Right hindlimb (tissue), 1 donor: Measurements from ENCODE around the gene RGS13.
"Not testable (repeated sequence)": the region's sequence is repeated elsewhere in the genome, so short reads cannot be mapped to it uniquely, and the experiment has no call there.

Source experiments
- DNase-seq: peaks from one replicate; pipeline ENCODE4 v3.0.0-alpha.2; 2018

The RGS13 gene

DNA sequence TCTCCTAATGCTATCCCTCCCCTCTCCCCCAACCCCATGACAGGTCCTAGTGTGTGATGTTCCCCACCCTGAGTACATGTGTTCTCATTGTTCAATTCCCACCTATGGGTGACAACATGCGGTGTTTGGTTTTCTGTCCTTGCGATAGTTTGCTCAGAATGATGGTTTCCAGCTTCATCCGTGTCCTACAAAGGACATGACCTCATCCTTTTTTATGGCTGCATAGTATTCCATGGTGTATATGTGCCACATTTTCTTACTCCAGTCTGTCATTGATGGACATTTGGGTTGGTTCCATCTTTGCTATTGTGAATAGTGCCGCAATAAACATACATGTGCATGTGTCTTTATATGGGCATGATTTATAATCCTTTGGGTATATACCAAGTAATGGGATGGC, 47.1 kb downstream of the RGS13 start:
- not testable (repeated sequence) for DNase-seq

DNA sequence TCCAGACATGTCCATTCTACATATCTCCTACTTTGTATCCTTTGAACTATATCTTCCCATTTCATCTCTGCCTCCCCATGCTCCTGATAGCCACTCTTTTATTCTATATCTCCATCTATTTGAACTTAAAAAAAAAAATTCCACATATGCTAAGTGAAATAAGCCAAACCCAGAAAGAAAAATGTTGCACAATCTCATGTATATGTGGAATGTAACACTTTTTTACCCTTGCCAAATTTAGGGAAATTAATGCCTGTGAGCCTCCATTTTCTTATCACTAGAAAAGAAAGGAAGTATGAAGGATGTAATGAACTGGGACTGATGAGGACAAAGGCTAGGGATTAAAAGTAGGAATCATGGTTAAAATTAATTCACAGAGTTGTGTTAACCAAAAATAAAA, 53.5 kb downstream of the RGS13 start:
- no peak for DNase-seq

DNA sequence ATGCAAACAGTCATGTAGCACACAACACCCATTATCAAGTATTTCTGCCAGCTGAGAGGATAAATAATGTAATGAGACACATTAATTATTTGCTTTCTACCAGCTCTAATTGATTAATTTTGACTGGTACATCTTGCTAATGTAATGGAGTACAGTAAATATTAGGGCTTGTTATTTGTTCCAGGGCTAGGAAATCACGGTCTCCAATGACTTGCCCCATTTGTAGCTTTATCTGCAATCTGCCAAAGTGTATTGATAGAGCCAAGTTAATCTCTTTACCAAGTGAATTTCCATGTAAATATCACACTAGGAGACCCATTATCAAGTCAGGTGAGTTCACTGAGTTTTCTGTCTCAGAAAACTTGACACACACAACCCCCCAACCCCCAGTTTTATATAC, 55.1 kb downstream of the RGS13 start:
- DNase-seq = no peak

DNA sequence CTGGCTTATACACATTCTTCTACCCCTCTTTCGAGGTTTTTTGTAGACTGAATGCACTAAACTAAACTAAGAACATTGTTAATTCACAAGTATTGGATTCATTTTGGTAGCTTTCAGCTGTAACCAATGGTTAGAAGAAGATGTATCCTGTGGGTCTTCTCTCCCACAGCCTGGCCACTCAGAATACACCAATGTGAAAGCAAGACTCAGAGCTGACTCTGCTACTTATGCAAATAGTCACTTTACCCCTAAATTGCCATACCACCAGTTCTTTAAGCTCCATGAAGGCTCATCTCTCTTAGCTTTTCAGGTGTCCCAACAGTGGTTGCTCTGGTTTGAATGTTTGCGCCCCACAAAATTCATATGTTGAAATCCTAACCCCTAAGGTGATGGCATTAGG, 60.1 kb downstream of the RGS13 start:
- no peak for DNase-seq

DNA sequence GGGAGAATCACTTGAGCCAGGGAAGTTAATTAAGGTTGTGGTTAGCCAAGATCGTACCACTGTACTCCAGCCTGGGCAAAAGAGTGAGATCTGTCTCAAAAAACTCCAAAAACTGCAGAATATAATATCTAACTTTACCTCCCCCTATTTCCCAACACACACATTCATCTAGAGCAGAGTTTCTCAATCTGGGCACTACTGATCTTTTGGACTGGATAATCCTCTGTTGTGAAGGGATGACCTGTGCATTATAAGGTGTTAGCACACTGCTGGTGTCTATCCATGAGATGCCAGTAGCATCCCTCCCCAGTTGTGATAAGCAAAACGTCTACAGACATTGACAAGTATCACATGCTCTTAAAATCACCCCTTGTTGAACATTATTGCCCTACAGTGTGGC, 61.8 kb downstream of the RGS13 start:
- DNase-seq = no peak

DNA sequence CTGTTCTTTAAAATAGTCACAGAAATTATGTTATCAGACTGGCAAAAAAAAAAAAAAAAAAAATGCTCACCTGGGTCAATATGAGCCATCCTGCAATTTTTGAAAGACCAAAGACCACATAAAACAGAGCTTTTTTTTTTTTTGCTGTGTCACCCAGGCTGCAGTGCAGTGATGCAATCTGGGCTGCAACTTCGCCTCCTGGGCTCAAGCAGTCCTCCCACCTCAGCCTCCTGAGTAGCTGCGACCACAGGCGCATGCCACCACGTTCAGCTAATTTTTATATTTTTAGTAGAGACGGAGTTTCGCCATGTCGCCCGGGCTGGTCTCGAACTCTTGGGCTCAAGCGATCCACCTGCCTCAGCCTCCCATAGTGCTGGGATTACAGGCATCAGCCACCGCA, 62.8 kb downstream of the RGS13 start:
- DNase-seq = no peak

DNA sequence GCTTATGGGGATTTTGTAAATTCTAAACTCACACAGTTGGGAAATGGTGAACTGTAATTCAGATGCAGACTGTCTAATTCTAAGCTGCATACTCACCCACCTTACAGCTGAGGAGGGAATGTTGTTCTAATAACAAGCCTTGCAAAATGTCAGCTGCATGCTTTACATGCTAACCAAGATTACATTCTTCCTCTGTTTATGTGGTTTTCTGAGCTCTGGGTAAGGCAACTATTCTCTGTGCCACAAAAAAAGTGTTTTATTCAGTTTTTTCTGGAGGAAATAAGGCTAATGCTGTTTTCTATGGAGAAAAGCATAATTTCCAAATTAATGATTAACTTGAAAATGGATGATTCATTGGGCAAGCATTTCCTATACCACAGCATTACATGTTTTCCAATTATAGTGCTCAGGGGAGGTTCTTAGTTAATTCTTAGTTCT, 64.9 kb downstream of the RGS13 start:
- DNase-seq = no peak

DNA sequence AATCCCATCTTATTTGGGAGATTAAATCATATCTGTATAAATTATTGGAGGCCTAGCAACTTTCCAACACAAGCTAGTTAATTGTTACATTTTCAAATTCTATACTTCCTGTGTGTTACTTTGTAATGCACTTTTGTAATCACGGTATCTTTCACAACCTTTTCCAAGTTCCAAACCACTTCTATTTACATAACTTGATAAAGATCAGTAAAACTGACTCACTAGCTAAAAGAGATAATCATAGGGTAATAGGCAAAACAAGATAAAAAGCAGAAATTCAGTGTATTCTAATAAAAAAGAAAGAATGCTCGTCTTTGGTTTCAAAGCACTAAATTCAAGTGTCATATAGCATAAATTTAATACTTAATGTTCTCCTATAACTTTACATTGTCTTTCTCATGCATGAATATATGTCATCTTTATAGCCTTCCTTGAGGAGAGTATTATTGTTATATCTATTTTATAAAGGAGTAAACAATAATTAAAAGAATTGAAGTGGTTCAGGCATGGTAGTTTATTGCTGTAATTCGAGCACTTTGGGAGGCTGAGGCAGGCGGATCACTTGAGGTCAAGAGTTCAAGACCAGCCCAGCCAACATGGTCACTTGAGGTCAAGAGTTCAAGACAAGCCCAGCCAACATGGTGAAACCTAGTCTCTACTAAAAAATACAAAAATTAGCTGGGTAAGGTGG, 66.4 kb downstream of the RGS13 start:
- DNase-seq = no peak

DNA sequence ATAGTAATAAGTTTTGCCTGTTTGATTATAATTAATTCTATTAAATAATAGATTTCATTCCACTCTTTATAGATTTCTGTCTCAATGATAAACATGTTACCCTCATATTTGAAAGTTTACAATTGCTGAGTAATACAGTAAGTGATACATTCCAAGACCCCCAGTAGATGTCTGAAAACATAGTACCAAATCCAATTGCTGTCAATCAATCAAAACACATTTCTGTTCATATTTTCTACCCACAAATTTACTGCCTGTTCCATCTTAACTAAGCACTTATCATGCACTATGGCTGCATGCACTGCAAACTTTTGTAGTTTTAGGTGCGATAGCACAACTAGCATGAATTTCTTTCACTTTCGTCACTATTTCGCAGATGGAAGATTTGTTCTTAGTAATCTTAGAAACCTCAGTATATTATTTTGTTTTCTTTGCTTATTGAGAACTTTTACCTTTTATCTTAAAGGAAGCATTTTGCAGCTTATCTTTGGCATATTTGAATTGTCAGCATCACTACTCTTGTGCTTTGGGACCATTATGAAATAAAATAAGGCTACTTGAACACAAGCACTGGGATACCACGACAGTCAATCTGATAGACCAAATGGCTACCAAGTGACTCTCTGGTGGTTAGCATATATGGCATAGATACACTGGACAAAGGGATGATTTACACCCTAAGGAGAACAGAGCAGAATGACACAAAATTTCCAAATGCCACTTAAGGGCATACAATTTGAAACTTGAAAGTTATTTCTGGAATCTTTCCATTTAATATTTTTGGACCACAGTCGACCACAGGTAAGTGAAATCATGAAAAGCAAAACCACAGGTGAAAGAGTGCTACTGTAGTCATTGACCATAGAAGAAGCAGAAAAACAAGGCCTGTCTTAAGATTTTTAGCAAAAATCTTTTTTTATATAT, 67.6 kb downstream of the RGS13 start:
- DNase-seq = no peak

DNA sequence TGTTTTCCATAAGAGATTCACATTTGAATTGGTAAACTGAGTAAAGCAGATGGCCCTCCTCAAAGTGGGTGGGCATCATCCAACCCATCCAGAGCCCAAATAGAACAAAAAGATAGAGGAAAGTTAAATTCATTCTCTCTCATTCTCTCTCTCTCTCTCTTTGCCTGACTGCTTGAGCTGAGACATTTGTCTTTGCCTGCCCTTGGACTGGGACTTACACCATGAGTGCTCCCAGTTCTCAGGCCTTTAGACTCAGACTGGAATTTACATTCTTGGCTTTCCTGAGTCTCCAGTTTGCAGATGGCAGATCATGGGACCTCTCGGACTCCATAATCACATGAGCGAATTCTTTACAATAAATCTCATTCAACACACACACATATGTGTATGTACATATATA, 69.6 kb downstream of the RGS13 start:
- no peak for DNase-seq

DNA sequence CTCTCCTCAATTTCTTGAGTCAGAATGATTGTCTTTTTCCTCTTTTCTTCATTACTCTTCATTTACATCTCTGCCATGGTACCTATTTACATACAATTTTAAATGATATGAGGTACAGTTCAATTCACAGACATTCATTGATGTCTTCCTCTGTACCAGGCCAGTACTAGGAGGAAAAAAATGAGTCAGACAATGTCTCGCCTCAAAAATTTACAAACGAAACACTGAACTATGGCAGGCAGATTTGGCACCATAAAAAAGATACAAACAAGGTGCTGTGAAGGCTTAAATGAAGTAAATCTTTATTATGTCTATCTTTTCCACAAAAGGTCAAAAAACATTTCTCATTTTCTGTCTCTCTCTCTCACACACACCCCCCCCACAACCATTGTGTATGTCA, 71.0 kb downstream of the RGS13 start:
- no peak for DNase-seq

DNA sequence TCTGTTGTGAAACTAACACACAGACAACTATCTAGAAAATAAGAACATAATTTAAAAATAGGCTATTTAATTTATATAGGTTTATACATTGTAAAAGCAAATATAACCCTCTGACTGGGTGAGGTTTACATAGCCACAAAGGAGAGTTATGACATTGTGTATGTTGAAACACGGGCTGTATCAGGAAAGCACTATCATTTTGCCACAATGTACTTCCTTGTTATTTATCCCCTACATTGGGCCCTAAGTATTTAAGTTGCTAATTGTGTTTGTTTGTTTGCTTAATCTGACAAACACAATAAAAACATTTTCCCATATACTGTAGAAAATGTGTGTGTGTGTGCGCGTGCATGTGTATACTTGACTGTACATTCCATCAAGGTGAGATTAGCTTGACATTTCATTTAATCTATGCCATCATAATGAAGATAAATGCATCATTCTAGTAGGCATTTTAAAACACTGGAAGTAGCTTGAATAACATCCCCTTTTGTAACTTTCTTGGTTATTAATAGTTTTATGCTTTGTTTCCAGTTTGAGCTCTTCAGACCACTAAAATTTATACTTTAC, 72.1 kb downstream of the RGS13 start:
- no peak for DNase-seq

DNA sequence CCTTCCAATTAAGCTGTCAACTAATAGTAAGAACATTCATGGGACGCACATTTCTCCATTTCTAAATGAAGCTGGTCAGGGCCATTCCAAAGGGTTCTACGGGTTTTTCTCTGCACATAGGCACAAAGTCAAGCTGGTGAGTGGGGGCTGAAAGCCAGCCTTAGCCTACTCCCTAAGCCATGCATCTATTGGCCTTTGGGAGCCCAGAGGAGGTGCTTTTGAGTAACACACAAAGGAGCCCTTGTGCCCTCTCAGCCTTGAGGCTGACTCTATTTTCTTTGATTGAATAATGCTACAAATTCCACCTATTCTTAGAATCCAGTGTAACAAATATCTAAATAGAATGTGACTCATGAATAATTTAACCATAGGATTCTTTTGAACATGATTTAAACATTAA, 73.6 kb downstream of the RGS13 start:
- no peak for DNase-seq
